Ovary (tissue), 3 donors: ENCODE results near the gene ALDH3A2.

ENCODE experiments used
- CTCF ChIP-seq, 3 donors: fragments of 450-650 bp in 2 of 3; fragments of 200-600 bp in 1 of 3; IDR thresholded peaks; one replicate each; pipeline versions ENCODE4 v1.5.1 to v1.8.0; 2016 to 2022; ENCODE audit warnings: antibody characterized with exemption in 3 of 3, mild to moderate bottlenecking in 1 of 3
- EP300 ChIP-seq: sonication (generic); formaldehyde crosslinking; IDR thresholded peaks from one replicate; pipeline ENCODE4 v1.6.1; 2017; ENCODE audit warnings: antibody characterized with exemption
- POLR2A ChIP-seq: fragments of 450-650 bp; IDR thresholded peaks from one replicate; pipeline ENCODE4 v1.6.1; 2017; ENCODE audit warnings: antibody characterized with exemption, mild to moderate bottlenecking, moderate library complexity
- donor health status: DM: no; HTN: no; CAD: no.

- TF ChIP-seq CTCF (IDR thresholded peaks at IDR 0.05) (no peak), POLR2A (no peak), EP300 (no peak)
Measured at GRCh38 chr17:19654896-19655295, 6.3 kb downstream of the ALDH3A2 start.
